ENCODE results near the gene GRID1. TPM values are rescaled to one million over a fixed set of nuclear protein-coding genes. Genes with fewer than 3 reads are reported as not detected.

Gene GRID1
- polyA plus RNA-seq, 1 of the 3 experiments (the other 2 are of a cell fraction): 0.13 TPM

DNA sequence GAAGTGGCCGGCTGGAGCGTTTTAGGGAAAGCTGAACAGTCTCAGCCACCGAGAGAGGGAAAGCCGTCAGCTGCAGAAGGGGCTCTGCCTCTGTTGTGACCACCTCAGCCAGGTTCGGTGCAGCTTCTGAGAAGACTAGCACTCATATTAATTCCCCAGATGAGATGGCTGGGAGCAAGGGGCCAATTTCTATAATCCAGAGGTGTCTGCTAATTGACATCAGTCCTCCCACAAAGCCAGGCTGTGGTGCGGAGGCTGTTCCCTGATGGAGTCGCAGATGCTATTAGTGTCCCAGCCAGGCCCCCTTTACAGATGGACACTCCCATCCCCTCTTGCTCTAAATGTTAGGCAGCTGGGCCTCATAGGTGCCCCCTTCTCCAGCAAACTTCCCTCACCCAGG is 133.5 kb downstream of the GRID1 start:
- ChIA-PET CTCF (no interaction called here), POLR2A (no interaction called here)
- H3K9me3 ChIP-seq: no peaks in the 10 kb centered on the region
- H3K79me2 ChIP-seq (ENCODE audit: insufficient read depth): no peaks in the 10 kb centered on the region
- H3K27ac ChIP-seq (ENCODE audit: low read depth in 2 of 2, low read length in 1 of 2): no peak overlapping the region
- no peak for DNase-seq
- H2AFZ ChIP-seq (ENCODE audit: low read depth): no peak overlapping the region
- no peaks in the 10 kb centered on the region for H3F3A ChIP-seq (replicated peaks; ENCODE audit: insufficient read depth)
- H3K36me3 ChIP-seq (replicated peaks in 1 of 2; ENCODE audit: control insufficient read depth in 1 of 2, insufficient read depth in 2 of 2, low read length in 1 of 2): no peaks in the 10 kb centered on the region
- H3K4me2 ChIP-seq: no peak overlapping the region
- TF ChIP-seq MXI1 (IDR thresholded peaks at IDR 0.05; ENCODE audit: low read depth, low read length) (no peak), YY1 (IDR thresholded peaks at IDR 0.05; ENCODE audit: low read depth) (no peak), SIN3A (IDR thresholded peaks at IDR 0.05; ENCODE audit: borderline replicate concordance, low read depth, low read length) (no peak), EZH2phosphoT487 (IDR thresholded peaks at IDR 0.05; ENCODE audit: borderline replicate concordance, low read depth) (no peak), NFIC (IDR thresholded peaks at IDR 0.05; ENCODE audit: borderline replicate concordance) (no peak), FOSL2 (IDR thresholded peaks at IDR 0.05; ENCODE audit: borderline replicate concordance, low read depth) (no peak), POLR2AphosphoS5 (IDR thresholded peaks at IDR 0.05; ENCODE audit: low read depth, low read length) (no peak), JUND (IDR thresholded peaks at IDR 0.05) (no peak), TEAD4 (IDR thresholded peaks at IDR 0.05; ENCODE audit: borderline replicate concordance, insufficient read depth) (no peak), NRF1 (IDR thresholded peaks at IDR 0.05; ENCODE audit: low read depth, low read length) (no peak), TAF1 (IDR thresholded peaks at IDR 0.05; ENCODE audit: borderline replicate concordance, low read depth, low read length) (no peak), FOXM1 (IDR thresholded peaks at IDR 0.05; ENCODE audit: low read depth) (no peak), RCOR1 (IDR thresholded peaks at IDR 0.05; ENCODE audit: low read length) (no peak), CHD2 (IDR thresholded peaks at IDR 0.05; ENCODE audit: low read length, partially characterized antibody) (no peak), RFX5 (IDR thresholded peaks at IDR 0.05; ENCODE audit: low read length) (no peak)
- TF ChIP-seq, protein P1, sequence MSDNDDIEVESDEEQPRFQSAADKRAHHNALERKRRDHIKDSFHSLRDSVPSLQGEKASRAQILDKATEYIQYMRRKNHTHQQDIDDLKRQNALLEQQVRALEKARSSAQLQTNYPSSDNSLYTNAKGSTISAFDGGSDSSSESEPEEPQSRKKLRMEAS (IDR thresholded peaks at IDR 0.05; ENCODE audit: low read depth): no peak
- TF ChIP-seq, protein P2, sequence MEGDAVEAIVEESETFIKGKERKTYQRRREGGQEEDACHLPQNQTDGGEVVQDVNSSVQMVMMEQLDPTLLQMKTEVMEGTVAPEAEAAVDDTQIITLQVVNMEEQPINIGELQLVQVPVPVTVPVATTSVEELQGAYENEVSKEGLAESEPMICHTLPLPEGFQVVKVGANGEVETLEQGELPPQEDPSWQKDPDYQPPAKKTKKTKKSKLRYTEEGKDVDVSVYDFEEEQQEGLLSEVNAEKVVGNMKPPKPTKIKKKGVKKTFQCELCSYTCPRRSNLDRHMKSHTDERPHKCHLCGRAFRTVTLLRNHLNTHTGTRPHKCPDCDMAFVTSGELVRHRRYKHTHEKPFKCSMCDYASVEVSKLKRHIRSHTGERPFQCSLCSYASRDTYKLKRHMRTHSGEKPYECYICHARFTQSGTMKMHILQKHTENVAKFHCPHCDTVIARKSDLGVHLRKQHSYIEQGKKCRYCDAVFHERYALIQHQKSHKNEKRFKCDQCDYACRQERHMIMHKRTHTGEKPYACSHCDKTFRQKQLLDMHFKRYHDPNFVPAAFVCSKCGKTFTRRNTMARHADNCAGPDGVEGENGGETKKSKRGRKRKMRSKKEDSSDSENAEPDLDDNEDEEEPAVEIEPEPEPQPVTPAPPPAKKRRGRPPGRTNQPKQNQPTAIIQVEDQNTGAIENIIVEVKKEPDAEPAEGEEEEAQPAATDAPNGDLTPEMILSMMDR (IDR thresholded peaks at IDR 0.05): no peak
- TF ChIP-seq, protein P3, sequence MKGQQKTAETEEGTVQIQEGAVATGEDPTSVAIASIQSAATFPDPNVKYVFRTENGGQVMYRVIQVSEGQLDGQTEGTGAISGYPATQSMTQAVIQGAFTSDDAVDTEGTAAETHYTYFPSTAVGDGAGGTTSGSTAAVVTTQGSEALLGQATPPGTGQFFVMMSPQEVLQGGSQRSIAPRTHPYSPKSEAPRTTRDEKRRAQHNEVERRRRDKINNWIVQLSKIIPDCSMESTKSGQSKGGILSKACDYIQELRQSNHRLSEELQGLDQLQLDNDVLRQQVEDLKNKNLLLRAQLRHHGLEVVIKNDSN (IDR thresholded peaks at IDR 0.05; ENCODE audit: borderline replicate concordance, low read depth): no peak
- TF ChIP-seq, protein P4, sequence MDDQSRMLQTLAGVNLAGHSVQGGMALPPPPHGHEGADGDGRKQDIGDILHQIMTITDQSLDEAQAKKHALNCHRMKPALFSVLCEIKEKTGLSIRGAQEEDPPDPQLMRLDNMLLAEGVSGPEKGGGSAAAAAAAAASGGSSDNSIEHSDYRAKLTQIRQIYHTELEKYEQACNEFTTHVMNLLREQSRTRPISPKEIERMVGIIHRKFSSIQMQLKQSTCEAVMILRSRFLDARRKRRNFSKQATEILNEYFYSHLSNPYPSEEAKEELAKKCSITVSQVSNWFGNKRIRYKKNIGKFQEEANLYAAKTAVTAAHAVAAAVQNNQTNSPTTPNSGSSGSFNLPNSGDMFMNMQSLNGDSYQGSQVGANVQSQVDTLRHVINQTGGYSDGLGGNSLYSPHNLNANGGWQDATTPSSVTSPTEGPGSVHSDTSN (IDR thresholded peaks at IDR 0.05): no peak
- 70% methylated on average over 7 of the region's 7 CpGs for WGBS (ENCODE audit: low lambda C conversion rate)
- peaks cover 0 to 2% of the 10 kb centered on the region in 2 experiments; a peak in 1 of 4 replicates for H3K4me1 ChIP-seq (ENCODE audit: control insufficient read depth in 1 of 2, insufficient read depth in 2 of 2, low read depth in 1 of 2, low read length in 1 of 2)
- H3K27me3 ChIP-seq (ENCODE audit: insufficient read depth): no peaks in the 10 kb centered on the region
- no peak overlapping the region for H3K9ac ChIP-seq
- no peaks in the 10 kb centered on the region for H4K20me1 ChIP-seq (ENCODE audit: insufficient read depth)
- H3K4me3 ChIP-seq (ENCODE audit: low read depth in 2 of 2, low read length in 1 of 2): no peak overlapping the region
- H3K9me2 ChIP-seq: no peaks in the 10 kb centered on the region
